OCI-LY1 (cell line): Measurements from ENCODE around the gene TLL2.

Source experiments
- H2AFZ ChIP-seq: fragments of 200-600 bp; sonication (generic), shearing (Covaris generic); 2 replicates; pipeline ENCODE4 v1.6.0; 2014; ENCODE audit warnings: antibody characterized with exemption, mild to moderate bottlenecking, low read length
- H3F3A ChIP-seq: fragments of 200-600 bp; sonication (generic), shearing (Covaris generic); 2 replicates; pipeline ENCODE4 v1.6.0; 2014; ENCODE audit warnings: mild to moderate bottlenecking, antibody characterized with exemption, low read length, moderate library complexity; ENCODE audit not compliant: insufficient read depth
- H3K27ac ChIP-seq: fragments of 200-600 bp; sonication (generic); 2 replicates; pipeline ENCODE4 v1.5.1; 2014; ENCODE audit warnings: low read length, mixed run types, mild to moderate bottlenecking, low read depth; ENCODE audit not compliant: poor library complexity, severe bottlenecking
- H3K27me3 ChIP-seq: fragments of 200-600 bp; sonication (generic); 2 replicates; pipeline ENCODE4 v1.6.0; 2014; ENCODE audit warnings: antibody characterized with exemption, mild to moderate bottlenecking, low read length, moderate library complexity; ENCODE audit not compliant: insufficient read depth
- H3K36me3 ChIP-seq: fragments of 200-600 bp; sonication (generic); 2 replicates; pipeline ENCODE4 v1.6.1; 2014; ENCODE audit warnings: mild to moderate bottlenecking, antibody characterized with exemption, low read length, moderate library complexity, mixed read lengths; ENCODE audit not compliant: insufficient read depth
- H3K4me1 ChIP-seq: fragments of 200-600 bp; sonication (generic); 2 replicates; pipeline ENCODE4 v1.5.1; 2014; ENCODE audit warnings: mild to moderate bottlenecking, low read length, moderate library complexity; ENCODE audit not compliant: insufficient read depth, severe bottlenecking
- H3K4me2 ChIP-seq: fragments of 200-600 bp; sonication (generic), shearing (Covaris generic); 2 replicates; pipeline ENCODE4 v1.6.1; 2014; ENCODE audit warnings: low read length
- H3K4me3 ChIP-seq: fragments of 200-600 bp; sonication (generic); 2 replicates; pipeline ENCODE4 v1.5.1; 2014; ENCODE audit warnings: low read length, low read depth, mild to moderate bottlenecking, mixed read lengths; ENCODE audit not compliant: poor library complexity, severe bottlenecking
- H3K79me2 ChIP-seq: fragments of 200-600 bp; shearing (Covaris generic); 2 replicates; pipeline ENCODE4 v1.6.1; 2016; ENCODE audit warnings: mixed run types, low read length, mixed read lengths; ENCODE audit not compliant: insufficient read depth
- H3K9ac ChIP-seq: fragments of 200-600 bp; sonication (generic), shearing (Covaris generic); 2 replicates; pipeline ENCODE4 v1.6.1; 2014; ENCODE audit warnings: mild to moderate bottlenecking, low read length, mixed read lengths
- H3K9me2 ChIP-seq: fragments of 200-600 bp; sonication (generic), shearing (Covaris generic); 2 replicates; pipeline ENCODE4 v1.6.1; 2014; ENCODE audit warnings: low read depth, mild to moderate bottlenecking, low read length, mixed read lengths
- H3K9me3 ChIP-seq: fragments of 200-600 bp; shearing (Covaris generic); 2 replicates; pipeline ENCODE4 v1.6.1; 2014; ENCODE audit warnings: low read length, mixed read lengths
- H4K20me1 ChIP-seq: fragments of 200-600 bp; sonication (generic), shearing (Covaris generic); 2 replicates; pipeline ENCODE4 v1.6.0; 2016; ENCODE audit warnings: mild to moderate bottlenecking, low read length; ENCODE audit not compliant: insufficient read depth
- CTCF ChIP-seq: fragments of 200-600 bp; sonication (generic), shearing (Covaris generic); IDR thresholded peaks from 2 replicates; pipeline ENCODE4 v1.5.1; 2017; ENCODE audit warnings: mild to moderate bottlenecking, antibody characterized with exemption, low read length, moderate library complexity, mixed read lengths
- EZH2 ChIP-seq: fragments of 200-600 bp; sonication (generic), shearing (Covaris generic); IDR thresholded peaks from 2 replicates; pipeline ENCODE4 v1.8.0; 2017; ENCODE audit warnings: borderline replicate concordance, mixed run types, mild to moderate bottlenecking, antibody characterized with exemption, low read length, moderate library complexity, mixed read lengths

TLL2 gene

GRCh38 chr10:96345222-96345621 lies 168.5 kb downstream of the TLL2 start:
- Histone ChIP-seq H3K27me3 (no peaks in the 10 kb centered on the region), H3K4me1 (no peaks in the 10 kb centered on the region), H3K9ac (no peak overlapping the region), H3K27ac (no peak overlapping the region), H3F3A (no peaks in the 10 kb centered on the region), H3K36me3 (no peaks in the 10 kb centered on the region; the same call in 1 of the 2 replicates), H3K79me2 (no peaks in the 10 kb centered on the region), H2AFZ (no peak overlapping the region), H3K4me2 (no peak overlapping the region), H3K9me2 (no peaks in the 10 kb centered on the region), H3K9me3 (no peaks in the 10 kb centered on the region), H3K4me3 (no peak overlapping the region), H4K20me1 (no peaks in the 10 kb centered on the region)
- TF ChIP-seq CTCF (no peak), EZH2 (no peak)

- Histone ChIP-seq H3K27me3 (no peaks in the 10 kb centered on the region), H3K9ac (no peak overlapping the region), H3K4me1 (no peaks in the 10 kb centered on the region), H3K79me2 (no peaks in the 10 kb centered on the region), H3K36me3 (no peaks in the 10 kb centered on the region; the same call in 1 of the 2 replicates), H4K20me1 (no peaks in the 10 kb centered on the region), H3K4me3 (no peak overlapping the region), H3K27ac (no peak overlapping the region), H3K9me3 (no peaks in the 10 kb centered on the region), H3F3A (no peaks in the 10 kb centered on the region), H3K4me2 (no peak overlapping the region), H3K9me2 (no peaks in the 10 kb centered on the region), H2AFZ (no peak overlapping the region)
- TF ChIP-seq EZH2: no peak
- no peak for TF ChIP-seq CTCF
Observed at GRCh38 chr10:96344178-96344577, 169.5 kb downstream of the TLL2 start.

GRCh38 chr10:96342402-96342801 lies 171.3 kb downstream of the TLL2 start:
- Histone ChIP-seq H3K9ac (no peak overlapping the region), H3K79me2 (no peaks in the 10 kb centered on the region), H2AFZ (no peak overlapping the region), H3K27me3 (no peaks in the 10 kb centered on the region), H3K4me3 (no peak overlapping the region), H3K9me2 (no peaks in the 10 kb centered on the region), H3K9me3 (no peaks in the 10 kb centered on the region), H3F3A (no peaks in the 10 kb centered on the region), H4K20me1 (no peaks in the 10 kb centered on the region), H3K4me1 (no peaks in the 10 kb centered on the region), H3K27ac (no peak overlapping the region), H3K4me2 (no peak overlapping the region), H3K36me3 (no peaks in the 10 kb centered on the region; the same call in 1 of the 2 replicates)
- TF ChIP-seq EZH2 (no peak), CTCF (no peak)
